DMS 273 (cell line): ENCODE measurements around the gene THADA.
"Not testable (repeated sequence)": the region's sequence is repeated elsewhere in the genome, so short reads cannot be mapped to it uniquely, and the experiment has no call there.

Experiments
- DNase-seq: peaks from one replicate; lab custom pipeline; 2025; ENCODE audit not compliant: unreplicated experiment; lab: John Stamatoyannopoulos, UW

The THADA gene

GRCh38 chr2:43605079-43605655 lies 9.3 kb upstream of the THADA start:
- peak; percentile 73 for DNase-seq

GRCh38 chr2:43604674-43605073 lies 8.8 kb upstream of the THADA start:
- DNase-seq, result no peak

DNA sequence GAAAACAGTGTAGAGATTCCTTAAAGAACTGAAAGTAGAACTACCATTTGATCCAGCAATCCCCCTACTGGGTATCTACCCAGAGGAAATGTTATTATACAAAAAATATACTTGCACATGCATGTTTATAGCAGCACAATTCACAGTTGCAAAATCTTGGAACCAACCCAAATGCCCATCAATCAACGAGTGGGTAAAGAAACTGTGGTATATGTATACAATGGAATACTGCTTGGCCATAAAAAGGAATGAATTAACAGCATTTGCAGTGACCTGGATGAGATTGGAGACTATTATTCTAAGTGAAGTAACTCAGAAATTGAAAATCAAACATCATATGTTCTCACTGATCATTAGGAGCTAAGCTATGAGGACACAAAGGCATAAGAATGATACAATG lies 4.8 kb upstream of the THADA start:
- not testable (repeated sequence) for DNase-seq

DNA sequence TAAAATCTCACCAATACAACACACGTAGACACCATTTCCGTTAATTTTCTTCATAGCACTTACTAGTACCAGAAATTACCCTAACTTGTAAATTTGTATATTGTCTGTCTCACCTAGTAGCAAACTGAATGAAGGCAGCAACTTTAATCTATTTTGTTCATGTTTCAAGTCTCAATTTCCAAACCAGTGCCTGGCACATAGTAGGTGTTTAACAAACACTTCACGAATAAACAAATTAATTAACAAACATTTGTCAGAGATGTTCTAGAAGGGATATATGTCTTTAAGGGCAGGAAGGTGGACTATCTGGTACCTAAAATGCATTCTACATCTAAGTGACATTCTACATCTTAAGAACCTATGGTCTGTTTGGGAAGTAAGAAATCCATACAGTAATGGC lies 963 bp downstream of the THADA start:
- no peak for DNase-seq

GRCh38 chr2:43593254-43593653 lies 2.6 kb downstream of the THADA start:
- no peak for DNase-seq

GRCh38 chr2:43592443-43592842 lies 3.4 kb downstream of the THADA start:
- no peak for DNase-seq

DNA sequence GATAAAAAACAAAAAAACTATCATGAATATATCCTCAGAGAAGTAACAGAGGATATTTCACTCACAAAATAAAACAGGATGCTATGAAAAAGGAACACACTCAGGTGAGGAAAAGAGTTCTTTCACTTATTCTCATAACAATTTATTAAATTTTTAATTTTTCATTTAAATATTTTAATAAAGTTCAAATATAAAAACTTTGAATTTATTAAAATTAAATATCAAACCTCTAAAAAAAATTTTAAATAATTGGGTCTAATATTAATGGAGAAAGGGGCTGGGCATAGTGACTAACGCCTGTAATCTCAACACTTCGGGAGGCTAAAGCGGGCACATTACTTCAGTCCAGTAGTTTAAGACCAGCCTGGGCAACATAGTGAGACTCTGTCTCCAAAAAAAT lies 10.1 kb downstream of the THADA start:
- DNase-seq, result no peak

GRCh38 chr2:43579275-43579981 lies 16.4 kb downstream of the THADA start:
- no peak for DNase-seq

GRCh38 chr2:43576981-43577892 lies 18.6 kb downstream of the THADA start:
- DNase-seq, result peak; percentile 55

DNA sequence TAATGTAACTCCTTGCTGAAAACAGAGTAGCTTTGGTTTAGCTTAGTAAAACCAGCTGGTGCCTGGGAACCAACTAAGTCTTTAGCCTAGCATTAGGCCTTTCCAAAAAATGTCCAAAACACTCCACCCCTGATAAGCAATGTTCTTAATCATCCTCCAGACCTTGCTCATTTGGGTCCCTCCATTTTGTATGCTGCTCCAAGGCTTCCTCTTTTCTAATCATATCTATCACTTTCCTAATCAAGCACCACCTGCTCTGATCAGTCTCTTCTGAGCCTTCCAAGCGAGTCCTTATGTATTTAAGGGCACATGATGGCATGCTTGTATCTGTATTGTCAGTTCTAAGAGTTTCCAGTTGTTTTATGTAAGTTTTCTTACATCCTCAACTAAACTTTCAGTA lies 23.6 kb downstream of the THADA start:
- DNase-seq, result no peak

DNA sequence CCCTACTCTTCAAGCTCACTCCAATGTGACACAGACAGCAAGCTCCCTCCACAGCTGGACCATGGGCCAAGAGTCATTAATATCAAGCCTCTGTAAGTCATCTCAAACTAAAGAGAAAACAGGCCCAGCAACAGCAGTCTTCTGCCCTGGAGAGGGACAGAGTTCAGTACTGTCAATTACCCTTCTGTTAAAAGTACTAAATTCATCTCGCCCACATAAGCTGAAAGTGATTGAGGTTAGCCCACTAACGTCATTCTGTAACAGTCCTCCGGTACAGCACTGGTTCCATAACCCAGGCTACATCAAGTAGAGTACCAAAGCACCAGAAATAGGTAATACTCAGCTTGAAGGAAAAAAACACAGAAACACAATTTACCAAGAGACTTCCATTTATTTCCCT lies 25.9 kb downstream of the THADA start:
- DNase-seq, result no peak

DNA sequence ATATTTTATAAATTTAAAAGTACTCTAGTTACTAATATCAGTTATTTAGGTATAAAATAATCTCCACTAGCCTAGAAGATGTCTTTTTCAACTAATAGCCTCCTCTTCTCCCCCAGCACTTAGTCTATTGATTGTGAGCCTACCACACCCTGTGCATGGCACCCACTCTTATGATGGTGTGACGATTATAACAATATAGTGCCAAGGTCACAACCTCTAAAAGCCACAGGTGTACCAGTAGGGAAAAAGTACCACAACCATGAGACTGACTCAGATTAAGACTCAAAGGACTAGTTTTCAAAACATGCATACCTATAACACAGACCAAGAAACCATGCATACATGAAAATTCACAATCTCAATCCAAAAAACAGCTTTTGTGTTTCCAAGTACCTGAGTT lies 27.6 kb downstream of the THADA start:
- no peak for DNase-seq

DNA sequence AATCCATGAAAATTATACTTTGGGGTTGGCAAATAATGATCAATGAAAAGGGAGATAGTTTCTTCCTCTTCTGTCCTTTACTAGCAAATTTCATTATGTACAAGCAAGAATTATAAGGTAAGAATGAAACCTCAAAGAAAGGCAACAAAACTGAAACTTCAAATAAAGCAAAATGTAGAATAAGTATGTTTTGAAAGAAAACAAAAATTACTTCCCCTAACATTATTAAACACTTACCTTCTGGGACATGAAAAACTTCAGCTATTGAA lies 29.4 kb downstream of the THADA start:
- DNase-seq, result no peak

DNA sequence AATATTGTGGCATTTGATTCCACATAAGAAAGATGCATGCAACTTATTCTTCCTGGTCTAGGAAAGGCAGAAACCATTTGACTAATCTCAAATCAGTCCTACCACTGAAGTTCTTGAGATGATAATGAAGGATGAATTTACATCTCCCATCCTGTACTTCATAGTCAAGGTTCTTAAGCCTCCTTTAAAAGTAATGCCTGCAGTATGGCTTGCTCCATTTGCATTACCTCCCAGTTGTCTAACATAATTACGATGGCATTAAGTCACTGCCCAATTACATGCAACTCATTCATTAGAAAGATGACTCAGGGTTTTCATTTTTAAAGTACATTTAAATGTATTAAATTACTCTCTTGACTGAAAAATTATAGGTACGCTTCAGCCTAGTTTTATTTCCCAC lies 32.2 kb downstream of the THADA start:
- no peak for DNase-seq

GRCh38 chr2:43560231-43560547 lies 35.6 kb downstream of the THADA start:
- no peak for DNase-seq

GRCh38 chr2:43559391-43560230 lies 36.2 kb downstream of the THADA start:
- DNase-seq, result no peak

DNA sequence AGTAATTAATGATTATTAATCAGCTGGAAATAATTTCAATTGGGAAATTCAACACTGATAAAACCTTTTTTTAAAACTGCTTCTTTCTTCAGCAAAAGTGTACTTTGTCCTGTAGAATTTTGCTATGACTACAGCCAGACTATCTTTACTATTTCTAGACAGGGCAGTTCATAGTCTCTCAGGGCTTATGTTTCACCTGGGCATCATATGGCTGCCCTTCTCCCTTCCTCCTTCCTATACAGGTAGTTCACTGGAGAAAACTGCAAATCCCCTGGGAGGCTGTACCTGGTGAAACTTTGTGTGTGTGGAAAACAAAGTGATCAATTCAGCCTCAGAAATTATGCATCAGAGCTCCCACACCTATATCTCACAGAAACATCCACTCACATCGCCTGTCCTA lies 38.6 kb downstream of the THADA start:
- no peak for DNase-seq

DNA sequence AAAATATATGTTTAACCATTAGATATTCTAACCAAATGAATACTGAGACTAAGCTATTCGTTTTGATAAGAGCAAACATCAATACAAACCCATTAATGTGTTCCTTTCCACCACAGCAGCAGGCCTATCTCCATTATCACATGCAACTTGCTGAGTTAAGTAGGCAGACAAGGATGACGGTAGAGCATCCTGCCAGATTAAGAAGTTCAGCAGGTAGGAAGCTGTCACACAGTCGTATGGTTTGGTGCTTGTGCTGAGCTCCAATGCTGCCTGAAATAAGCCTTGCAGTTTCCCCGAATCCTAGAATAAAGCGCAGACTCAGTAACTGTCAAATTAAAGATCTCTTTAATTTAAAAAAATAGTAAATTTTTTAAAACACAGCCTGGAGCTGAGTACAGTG lies 39.6 kb downstream of the THADA start:
- DNase-seq, result no peak

DNA sequence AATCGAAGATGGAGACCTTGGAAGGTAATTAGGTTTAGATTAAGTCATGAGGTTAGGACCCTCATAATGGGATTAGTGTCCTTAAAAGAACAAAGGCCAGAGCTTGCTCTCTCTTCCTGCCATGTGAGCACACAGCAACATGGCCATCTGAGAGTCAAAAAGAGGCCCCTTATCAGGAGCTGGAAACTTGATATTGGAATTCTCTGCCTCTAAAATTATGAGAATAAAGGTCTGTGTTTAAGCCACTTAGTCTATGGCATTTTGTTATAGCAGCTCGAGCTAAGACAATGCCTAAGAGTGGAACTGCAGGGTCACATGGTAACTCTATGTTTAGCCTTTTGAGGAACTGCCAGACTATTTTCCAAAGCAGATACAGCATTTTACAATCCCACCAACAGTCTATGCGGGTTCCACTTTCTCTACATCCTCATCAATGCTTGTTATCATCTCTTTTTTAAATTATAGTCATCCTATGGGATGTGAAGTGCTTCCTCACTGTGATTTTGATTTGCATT lies 42.4 kb downstream of the THADA start:
- no peak for DNase-seq

DNA sequence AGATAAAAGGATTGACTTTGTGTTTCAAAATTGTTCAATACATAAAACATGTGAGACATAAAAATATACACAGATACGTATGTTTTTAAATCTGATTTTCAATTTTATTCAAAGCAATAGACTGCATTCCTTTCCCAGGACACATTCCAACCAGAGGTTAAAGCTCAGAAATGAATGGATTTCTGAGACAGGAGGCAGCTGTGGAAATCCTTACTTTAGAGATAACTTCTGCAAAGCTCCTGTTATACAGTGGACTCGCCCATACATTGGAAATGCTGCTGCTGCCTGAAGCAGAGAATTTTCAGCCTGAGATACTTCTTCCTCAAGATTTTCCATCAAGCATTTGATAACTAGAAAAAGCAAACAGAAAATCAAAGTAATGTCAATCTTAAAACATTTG lies 43.8 kb downstream of the THADA start:
- DNase-seq, result no peak

DNA sequence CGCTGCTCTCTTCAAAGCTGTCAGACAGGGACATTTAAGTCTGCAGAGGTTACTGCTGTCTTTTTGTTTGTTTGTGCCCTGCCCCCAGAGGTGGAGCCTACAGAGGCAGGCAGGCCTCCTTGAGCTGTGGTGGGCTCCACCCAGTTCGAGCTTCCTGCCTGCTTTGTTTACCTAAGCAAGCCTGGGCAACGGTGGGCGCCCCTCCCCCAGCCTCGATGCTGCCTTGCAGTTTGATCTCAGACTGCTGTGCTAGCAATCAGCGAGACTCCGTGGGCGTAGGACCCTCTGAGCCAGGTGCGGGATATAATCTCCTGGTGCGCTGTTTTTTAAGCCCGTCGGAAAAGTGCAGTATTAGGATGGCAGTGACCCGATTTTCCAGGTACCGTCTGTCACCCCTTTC lies 47.5 kb downstream of the THADA start:
- DNase-seq, result not testable (repeated sequence)
